A172 (cell line): ENCODE results near the gene ARHGAP1. TPM values are rescaled to one million over a fixed set of nuclear protein-coding genes. Genes with fewer than 3 reads are reported as not detected.

Experiments used
- DNase-seq: peaks from one replicate; pipeline ENCODE4 v3.0.0-alpha.2; 2015; ENCODE audit warnings: low spot score
- total RNA-seq: library from RNA; depleted of rRNA; stranded (reverse); fragments of >200 nt; shearing (Covaris generic); gene quantifications from 2 replicates; pipeline ENCODE4 v1.2.3, GENCODE V29; 2014; rRNA removed

The ARHGAP1 gene
- 44.0 and 47.6 TPM in 2 replicates for total RNA-seq

DNA sequence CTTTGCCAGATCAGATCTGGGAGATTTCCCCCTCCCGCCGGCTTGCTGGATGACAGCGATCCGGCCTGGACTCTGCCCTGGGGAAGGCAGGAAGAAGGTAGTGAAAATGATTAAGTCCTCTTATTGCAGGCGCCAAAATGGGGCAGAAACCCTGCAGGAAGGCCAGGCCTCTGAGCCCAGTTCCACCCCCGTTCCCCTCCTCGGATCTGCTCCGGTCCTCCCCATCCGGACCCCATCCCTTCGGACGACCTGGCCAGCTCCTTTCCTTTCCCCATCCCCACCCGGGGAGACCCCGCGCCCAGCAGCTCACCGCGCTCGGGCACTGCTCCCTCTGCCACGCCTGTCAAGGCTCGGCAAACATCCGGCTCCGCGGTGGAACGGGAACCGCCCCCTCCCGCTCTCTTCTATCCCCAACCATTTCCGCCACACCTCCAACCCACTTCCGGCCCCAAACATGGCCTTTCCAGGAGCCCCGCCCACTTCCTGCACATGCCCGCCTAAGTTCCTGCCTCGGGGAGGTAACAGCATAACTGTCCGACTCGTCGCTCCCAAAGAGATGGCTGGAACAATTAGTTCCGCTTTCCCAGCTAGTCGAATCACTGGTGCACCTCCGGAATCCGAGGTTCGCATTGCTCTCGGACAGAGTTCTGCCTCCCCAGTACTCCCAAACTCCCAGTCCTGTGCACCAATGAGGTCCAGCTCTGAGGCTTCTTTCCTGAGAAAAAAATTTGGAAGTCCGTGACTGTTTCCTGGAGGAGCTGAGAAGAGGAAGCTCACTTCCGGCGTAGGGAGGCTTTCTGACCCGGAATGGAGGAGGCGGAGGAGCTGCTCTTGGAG, at the start of gene ARHGAP1, which contains the start of gene ZNF408:
Gene ARHGAP1, minus strand, starts transcription at position 379 of the 837 bp plus-strand sequence. CDS start 4,512 bp downstream, outside the sequence.
Gene ZNF408, plus strand, starts transcription at position 791 of the 837 bp plus-strand sequence. Its CDS starts 17 bp downstream, at position 808.
- peak; percentile 98 for DNase-seq

DNA sequence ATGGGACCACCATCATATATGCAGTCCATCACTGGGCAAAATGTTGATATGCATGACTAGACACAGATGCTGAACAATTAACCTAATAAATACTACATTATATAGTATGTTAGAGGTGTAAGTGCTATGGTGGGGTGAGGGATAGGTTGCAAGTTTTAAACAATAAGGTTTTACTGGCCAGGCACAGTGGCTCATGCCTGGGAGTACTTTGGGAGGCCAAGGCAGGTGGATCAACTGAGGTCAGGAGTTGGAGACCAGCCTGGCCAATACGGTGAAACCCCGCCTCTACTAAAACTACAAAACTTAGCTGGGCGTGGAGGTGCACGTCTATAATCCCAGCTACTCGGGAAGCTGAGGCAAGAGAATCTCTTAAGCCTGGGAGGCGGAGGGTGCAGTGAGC, 46.7 kb upstream of the ARHGAP1 start:
- DNase-seq = no peak

DNA sequence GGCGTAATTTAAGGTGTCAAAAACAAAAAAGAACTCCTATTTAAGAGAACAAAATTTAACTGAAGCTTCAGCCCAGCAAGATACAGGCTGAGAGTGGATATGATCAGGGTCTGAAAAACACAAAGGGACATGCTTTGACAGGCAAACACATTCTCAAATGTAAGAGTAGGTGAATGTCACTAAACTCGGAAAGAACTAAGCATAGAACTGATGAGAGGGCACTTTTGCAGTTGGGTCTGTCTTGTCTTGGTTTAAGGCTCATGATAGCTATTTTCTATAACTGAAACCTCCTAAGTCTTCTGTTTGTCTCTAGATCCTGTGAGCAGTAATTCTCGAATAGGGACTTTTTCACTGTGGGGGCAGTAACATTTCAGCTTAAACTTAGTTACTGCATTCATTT, 45.6 kb upstream of the ARHGAP1 start:
- DNase-seq = no peak

DNA sequence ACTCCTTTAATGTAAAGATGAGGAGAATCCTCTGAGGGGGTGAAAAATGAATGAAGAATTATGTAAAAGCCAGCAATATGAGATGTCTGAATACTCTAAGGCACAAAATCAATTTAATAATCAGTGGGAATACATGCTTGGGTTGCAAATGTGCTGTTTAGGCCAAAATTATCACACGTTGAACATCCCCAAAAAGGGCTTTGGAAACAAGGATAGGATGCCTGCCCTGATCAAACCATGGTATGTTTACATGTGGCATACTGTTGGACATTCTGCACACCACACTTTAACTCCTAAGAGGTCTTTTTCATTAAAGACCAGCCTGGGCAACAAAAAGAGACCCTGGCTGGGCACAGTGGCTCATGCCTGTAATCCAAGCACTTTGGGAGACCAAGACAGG, 44.9 kb upstream of the ARHGAP1 start:
- no peak for DNase-seq

DNA sequence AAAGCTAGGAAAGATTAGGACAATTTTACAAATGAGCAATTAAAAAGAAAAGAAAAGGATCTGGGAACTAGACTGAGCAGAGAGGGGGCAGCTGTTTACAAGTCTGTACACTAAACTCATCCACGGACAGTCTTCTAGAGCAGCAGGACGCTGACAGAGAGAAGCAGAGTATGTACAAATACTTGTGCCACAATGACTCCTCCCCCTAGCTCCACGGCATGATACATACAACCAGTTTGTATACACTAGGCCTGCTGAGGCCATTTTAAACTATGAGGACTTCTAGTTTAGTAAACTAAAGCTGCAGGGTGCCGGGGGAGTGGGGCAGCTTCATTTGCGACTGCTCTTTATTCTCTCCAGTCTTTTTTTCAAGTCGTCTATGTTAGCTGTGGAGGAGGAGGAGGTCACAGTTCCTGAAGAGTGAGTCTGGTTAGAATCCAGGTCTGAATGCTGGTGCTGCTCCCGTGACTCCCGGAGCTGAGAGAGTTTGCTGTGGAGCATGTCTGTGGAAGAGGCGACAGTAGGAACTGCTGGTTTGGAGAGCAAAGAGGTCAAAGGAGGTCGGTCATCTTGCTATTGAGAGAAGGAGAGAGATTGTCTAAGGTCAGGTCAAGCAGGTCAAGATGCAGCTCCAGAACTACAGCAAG, 43.4 kb upstream of the ARHGAP1 start:
- DNase-seq = no peak

DNA sequence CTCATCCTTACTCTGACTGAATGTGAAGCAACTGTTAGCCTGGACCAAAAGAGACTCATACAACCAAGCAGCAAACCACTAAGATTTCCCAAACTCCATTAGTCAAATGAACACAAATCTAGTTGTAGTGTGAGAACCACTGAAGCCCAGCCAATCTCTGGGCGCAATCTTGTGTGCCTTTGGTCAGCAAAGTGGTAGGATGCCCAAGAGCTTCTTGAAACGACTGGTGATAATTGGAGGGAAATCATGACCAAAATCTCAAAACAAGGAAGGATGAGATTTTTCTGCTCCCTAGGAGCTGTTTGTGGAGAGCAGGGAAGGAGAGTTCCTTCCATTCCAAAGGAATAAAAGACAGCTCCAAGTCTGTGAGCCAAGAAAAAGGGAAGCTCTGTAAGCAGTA, 42.6 kb upstream of the ARHGAP1 start:
- DNase-seq = no peak

DNA sequence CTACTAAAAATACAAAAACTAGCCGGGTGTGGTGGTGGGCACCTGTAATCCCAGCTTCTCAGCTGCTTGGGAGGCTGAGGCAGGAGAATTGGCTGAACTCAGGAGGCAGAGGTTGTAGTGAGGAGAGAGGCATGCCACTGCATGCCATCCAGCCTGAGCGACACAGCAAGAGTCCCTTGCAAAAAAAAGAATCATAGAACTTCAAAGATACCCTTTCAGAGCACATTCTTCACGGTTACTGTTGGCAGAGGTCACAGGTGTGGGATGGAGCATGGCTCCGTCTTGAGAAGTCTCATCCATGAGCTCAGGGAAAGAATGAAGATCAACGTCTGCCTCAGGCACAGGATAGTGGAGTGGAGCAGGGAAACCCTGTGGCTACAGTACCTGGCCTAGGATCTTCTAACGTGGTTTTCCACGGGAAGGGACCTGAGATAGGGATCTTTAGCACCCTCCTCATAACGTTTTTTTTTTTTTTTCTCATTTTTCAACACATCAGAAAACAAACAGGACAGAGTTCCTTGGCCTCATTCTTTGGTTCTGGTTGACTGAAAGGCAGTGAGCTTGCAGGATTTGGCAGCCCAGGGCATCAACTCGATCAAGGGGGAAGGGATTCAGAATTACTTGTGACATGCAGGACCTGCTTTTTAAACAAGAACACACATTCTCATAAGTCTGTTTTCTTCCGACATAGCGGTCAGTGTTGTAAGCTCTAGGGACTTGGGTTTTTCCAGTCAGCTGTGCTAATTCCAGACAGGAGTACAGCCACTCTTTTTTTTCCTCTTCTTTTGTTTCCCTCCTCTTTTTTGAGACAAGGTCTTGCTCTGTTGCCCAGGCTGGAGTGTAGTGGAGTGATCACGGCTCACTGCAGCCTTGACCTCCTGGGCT, 41.4 kb upstream of the ARHGAP1 start:
- no peak for DNase-seq

DNA sequence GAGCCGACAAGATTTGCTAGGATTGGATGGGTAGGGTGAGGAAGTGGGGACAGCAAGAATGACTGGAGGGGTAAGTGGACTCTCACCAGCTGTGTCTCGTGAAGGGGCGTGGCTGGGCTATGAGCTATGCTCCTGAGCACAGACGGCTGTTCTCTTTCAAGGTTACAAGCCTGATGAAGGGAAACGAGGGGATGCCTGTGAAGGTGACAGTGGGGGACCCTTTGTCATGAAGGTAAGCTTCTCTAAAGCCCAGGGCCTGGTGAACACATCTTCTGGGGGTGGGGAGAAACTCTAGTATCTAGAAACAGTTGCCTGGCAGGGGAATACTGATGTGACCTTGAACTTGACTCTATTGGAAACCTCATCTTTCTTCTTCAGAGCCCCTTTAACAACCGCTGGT, 38.5 kb upstream of the ARHGAP1 start:
- DNase-seq = no peak

DNA sequence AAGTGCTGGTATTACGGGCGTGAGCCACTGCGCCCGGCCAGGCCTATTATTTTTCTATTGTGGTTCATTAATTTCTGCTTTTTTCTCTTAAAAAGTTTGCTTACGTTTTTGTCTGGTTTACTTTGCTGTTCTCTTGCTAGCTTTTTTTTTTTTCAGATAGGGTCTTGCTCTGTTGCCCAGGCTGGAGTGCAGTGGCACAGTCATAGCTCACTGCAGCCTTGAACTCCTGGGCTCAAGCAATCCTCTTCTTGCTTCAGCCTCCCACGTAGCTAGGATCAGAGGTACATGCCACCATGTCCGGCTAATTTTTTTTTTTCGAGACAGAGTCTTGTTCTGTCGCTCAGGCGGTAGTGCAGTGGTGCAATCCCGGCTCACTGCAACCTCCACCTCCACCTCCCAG, 37.3 kb upstream of the ARHGAP1 start:
- DNase-seq = no peak

DNA sequence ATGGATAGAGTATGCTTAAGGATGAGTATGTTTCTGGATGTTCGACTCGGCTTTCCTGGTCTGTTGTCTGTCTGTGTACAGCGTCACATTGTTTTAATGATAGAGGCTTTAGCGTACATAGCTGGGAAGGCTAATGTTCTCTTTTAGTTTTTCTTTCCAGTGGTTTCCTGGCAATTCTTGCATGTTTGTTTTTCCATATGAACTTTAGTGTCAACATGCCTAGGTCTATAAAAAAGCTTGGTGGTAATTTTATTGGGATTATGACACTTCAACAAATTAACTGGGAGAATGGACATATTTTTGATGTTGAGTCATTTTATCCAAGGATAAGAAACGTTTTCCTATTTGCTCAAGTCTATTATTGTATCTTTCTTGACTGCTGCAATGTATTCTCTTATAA, 36.2 kb upstream of the ARHGAP1 start:
- peak; percentile 37 for DNase-seq

DNA sequence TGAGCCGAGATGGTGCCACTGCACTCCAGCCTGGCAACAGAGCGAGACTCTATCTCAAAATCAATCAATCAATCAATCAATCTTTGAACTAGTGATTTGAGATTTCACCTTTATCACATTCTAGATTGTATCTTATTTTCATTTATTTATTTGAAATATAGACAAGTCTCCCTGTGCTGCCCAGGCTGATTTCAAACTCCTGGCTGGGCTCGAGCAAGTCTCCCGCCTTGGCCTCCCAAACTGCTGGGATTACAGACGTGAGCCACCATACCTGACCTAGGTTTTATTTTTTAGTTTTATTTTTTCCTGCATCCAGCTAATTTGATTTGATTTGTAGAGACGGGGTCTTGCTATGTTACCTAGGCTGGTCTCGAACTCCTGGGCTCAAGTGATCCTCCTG, 35.7 kb upstream of the ARHGAP1 start:
- no peak for DNase-seq

DNA sequence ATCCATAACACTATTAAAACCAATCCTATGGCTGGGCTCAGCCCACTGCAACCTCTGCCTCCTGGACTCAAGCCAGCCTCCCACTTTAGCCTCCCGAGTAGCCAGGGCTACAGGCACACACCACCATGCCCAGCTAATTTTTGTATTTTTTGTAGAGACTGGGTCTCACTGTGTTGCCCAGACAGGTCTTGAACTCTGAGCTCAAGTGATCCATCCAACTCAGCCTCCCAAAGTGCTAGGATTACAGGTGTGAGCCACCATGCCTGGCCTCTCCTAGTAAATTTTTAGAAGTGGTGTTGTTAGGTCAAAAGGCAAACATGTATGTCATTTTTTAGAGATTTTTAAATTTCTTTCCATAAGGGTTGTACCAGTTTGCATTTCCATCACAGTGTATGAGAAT, 32.8 kb upstream of the ARHGAP1 start:
- DNase-seq = no peak

DNA sequence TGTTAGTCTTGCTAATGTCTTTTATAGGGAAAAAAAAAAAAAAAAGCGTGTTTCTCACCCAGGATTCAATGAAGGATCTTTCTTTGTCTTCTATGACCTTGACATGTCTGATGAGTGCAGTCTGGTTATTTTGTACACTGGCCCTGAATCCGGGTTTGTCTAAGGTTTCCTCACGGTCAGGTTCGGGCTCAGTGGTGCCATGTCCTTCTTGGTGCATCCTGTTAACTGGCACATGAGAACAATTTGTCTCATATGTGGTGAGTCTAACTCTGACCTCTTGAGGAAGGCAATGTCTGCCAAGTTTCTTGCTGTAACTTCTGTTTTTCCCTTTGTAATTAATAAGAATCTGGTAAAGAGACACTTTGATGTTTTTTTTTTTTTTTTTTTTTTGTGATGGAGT, 31.1 kb upstream of the ARHGAP1 start:
- DNase-seq = no peak

DNA sequence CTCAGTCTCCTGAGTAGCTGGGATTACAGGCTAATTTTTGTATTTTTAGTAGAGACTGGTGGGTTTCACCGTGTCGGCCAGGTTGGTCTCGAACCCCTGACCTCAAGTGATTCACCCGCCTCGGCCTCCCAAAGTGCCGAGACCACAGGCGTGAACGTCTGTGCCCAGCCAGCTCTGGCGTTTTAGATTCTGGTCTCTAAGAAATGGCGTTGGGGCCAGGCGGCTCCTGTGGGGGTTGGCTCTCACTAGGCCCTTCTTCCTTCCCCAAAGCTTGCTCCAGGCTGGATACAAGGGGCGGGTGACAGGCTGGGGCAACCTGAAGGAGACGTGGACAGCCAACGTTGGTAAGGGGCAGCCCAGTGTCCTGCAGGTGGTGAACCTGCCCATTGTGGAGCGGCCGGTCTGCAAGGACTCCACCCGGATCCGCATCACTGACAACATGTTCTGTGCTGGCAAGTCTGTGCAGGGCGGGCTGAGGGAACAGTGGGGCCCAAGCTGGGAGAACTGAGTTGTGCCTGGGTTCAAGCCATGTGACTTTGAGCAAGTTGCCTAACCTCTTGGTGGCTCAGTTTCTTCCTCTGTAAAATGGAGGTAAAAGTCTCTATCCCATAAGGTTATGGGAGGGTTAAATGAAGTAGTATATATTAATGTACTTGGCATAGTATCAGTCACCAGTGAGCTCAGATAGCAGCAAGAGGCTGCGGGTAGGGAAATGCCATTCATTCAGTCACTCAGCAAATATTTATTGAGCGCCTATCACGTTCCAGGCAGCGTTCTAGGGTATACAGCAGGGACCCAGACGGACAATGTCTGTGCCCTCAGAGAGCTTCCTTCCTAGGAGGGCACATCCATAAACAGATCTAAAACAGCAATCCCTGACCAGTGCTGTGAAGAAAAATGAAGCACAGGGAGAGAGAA, 28.9 kb upstream of the ARHGAP1 start:
- DNase-seq = no peak

DNA sequence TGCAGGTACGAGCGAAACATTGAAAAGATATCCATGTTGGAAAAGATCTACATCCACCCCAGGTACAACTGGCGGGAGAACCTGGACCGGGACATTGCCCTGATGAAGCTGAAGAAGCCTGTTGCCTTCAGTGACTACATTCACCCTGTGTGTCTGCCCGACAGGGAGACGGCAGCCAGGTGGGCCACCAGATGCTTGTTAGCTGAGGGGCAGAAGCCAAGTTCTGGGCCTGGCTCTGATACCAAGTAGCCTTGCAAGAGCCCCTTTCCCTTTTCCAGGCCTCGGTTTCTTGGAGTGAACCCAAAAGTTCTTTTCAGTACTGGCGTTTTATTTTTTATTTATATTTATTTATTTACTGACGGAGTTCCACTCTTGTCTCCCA, 28.2 kb upstream of the ARHGAP1 start:
- DNase-seq = no peak

DNA sequence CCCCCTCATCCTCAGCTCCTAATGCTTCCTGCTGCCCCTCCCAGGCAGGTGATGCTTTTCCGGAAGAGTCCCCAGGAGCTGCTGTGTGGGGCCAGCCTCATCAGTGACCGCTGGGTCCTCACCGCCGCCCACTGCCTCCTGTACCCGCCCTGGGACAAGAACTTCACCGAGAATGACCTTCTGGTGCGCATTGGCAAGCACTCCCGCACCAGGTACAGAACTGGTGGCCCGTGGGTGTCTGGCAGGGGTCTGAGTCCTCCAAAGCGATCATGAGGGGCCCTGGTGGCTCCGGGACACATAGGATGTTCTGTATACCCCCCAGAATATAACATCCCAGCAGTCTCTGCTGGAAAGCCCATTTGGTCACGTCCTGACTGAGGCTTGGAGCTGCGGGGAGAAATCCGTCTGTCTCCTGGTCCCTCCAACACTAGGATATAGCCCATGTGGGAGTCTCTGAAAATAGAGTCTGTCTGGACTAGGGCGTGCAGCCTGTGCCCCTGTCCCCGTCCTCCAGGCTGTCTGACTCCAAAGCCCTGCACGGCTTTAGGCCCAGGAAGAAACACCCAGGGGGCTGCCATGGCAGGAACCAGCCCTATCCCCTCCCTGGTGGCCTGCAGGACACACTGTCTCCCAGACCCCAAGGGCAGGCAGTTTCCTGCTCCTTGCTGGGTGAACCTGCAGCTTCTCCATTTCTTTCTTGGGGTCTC, 27.7 kb upstream of the ARHGAP1 start:
- DNase-seq = no peak

DNA sequence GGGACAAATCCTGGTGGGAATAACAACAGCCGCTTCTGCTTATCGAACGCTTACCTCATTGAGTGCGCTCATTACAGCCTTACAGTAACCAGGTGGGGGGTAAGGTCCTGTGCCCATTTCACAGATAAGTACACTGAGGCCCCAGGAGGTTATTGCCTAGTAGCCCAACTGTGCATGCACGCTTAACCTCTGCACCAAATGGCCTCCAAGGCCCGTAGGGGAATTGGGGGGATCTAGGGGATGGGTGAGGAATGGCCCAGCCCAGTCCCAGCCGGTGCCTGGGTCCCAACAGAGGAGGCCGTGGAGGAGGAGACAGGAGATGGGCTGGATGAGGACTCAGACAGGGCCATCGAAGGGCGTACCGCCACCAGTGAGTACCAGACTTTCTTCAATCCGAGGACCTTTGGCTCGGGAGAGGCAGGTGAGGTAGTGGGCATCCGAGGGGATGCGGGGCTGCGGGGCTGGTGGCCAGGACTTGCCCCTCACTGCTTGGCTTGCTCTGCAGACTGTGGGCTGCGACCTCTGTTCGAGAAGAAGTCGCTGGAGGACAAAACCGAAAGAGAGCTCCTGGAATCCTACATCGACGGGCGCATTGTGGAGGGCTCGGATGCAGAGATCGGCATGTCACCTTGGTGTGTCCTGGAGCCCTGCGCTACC, 25.9 kb upstream of the ARHGAP1 start:
- no peak for DNase-seq

DNA sequence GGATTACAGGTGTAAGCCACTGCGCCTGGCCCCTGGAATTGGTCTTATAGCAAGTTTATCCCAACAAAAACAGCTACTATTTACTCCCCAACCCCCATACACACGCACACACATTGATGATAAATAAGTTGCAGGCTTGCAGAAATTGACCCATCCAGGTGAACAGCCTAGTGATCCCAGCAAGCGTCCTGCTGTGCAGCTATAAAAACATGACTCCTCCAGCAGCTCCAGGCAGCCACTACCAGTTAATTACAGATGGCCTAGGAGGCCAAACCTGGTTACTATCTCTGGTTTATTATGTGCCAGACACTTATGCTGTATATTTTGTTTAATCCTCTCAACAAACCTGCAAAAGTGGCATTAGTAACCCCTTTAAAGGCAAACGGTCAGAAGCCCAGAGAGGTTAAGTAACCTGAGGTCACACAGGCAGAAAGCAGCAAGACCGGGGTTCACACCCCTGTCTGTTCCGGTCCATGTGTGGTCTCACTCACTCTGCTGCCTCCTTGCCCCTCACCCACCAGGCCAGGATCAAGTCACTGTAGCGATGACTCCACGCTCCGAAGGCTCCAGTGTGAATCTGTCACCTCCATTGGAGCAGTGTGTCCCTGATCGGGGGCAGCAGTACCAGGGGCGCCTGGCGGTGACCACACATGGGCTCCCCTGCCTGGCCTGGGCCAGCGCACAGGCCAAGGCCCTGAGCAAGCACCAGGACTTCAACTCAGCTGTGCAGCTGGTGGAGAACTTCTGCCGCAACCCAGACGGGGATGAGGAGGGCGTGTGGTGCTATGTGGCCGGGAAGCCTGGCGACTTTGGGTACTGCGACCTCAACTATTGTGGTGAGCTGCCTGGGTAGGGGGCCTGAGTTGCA, 25.2 kb upstream of the ARHGAP1 start:
- no peak for DNase-seq

DNA sequence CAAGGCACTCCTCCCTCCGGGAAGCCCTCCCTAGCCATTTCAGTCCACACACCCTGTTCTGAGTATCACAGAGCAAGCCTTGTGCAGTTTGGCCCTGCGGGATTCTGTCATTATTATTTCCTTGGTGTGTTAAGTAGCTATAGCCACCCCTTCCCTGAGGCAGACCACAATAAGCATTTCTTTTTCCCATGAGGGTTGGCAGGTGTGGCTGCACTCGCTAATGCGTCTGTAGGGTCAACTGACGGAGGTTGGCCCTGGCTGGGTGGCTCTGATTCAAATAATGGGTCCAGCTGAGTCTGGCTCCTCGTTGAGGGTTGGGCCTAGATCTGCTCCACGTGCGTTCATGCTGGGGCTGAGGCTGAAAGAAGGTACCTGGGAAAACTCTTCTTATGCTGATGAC, 23.7 kb upstream of the ARHGAP1 start:
- DNase-seq = no peak
